SHP77 (cell line): ENCODE measurements around the gene CERS6.

Experiments
- DNase-seq, 2 experiments: peaks; one replicate each; lab custom pipeline; 2025; lab: John Stamatoyannopoulos, UW

The CERS6 gene

DNA sequence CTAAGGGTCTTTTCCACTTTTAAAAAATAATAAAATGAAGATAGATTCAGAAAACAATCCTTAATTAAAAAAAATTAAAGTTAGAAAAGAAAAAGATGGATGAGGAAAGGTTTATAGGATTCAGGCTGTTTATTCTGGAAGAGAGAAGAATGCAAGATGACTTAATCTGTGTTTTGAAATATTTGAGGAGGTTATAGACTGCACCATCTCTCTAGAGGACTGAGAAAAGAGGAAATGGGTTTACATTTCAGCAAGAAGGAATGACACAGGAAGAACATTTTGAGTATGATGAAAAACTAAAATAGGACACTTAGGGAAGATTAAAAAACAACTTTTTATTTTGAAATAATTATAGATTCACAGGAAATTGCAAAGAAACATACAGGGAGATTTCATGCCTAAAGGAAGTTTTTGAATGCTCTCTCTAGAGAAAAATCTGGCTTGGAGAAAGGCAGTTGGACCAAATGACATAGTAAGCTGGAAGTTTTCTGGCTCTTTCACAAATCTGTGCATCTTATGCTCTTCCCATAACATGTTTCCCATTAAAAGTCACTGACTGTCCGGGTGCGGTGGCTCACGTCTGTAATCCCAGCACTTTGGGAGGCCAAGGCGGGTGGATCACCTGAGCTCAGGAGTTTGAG lies 75.0 kb downstream of the CERS6 start:
- DNase-seq, result no peak

DNA sequence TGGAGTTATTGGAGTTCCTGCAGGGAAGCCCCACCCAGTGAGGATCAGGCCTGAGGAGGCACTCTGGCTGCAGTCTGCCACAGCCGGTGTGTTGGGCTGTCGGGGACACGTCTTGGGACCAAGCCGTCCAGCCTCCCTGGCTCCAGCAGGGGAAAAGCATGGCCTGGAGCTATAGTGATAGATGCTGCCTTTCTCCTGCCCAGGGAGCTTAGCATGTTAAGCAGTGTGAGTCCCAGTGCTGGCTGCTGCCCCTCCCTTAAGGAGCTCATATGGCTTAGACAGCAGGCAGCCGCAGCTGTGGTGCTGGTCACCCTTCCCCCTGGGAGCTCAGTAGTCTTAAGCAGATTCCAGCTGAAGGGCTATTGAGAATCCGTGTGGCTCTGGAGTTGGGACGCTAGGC lies 78.9 kb downstream of the CERS6 start:
- DNase-seq, result no peak

DNA sequence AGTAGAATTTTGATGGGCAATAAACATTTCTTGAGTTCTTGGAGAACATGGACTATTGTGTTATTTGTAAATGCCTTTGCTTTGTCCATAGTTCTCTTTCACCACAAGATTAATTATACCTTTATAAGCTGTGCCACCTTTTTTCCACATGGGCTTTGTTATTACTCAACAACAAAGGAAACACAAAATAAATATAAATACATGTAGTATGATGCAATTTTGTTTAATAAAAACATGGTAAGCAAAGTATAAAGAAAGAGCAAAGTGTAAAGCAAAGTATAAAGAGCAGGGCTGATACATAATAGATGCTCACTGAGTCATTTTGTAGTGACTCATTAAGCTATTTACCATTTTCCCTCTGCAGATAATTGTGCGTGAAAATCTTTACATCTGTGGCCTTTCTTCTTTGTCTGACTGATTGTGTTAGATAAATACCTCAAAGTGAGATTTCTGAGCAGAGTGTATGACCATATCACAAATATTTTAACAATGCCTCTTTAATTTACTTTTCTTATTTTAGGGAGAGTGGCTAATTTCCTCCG lies 80.9 kb downstream of the CERS6 start:
- DNase-seq, result no peak

DNA sequence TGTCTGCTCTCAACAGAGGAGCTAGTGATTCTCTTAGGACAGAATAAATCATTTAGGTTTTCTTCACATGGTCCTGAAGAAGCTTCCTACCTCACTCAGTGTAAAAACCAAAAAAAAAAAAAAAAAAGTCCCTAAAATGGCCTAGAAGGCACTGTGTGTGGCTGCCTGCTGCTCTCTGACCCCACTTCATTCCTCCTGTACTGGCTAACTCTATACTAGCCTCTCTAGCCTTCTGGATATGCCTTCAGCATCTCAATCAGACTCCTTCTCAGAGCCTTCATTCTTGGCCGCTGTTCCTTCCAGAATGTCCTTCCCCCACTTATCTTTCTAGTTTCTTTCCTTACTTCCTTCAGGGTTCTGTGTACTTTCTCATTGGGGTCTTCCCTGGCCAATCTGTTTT lies 82.1 kb downstream of the CERS6 start:
- DNase-seq, result no peak

DNA sequence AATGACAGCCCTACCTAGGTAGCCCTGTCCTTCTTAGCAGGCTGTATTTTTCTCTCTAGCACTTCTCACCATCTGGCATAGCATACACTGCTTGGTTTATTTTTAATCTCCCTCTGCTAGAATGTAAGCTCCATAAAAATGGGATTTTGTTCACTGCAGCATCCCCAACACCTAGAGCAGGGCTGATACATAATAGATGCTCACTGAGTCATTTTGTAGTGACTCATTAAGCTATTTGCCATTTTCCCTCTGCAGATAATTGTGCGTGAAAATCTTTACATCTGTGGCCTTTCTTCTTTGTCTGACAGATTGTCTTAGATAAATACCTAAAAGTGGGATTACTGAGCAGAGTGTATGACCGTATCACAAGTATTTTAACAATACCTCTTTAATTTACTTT lies 82.5 kb downstream of the CERS6 start:
- DNase-seq, result no peak

DNA sequence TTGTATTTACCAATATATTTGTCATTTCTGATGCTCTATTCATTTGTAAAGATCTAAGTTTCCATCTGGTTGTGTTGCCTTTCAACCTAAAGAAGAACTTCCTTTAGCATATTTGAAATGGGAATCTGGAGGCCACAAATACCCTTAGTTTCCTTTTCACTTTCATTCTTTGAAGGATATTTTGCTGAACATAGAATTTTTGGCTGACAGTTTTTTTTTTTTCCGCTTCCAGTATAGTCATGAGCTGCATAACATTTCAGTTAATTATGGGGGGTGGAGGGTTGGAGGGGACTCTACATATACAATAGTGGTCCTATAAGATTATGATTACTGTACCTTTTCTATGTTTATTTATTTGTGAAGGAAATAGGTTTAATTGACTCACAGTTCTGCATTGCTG lies 83.9 kb downstream of the CERS6 start:
- no peak for DNase-seq

DNA sequence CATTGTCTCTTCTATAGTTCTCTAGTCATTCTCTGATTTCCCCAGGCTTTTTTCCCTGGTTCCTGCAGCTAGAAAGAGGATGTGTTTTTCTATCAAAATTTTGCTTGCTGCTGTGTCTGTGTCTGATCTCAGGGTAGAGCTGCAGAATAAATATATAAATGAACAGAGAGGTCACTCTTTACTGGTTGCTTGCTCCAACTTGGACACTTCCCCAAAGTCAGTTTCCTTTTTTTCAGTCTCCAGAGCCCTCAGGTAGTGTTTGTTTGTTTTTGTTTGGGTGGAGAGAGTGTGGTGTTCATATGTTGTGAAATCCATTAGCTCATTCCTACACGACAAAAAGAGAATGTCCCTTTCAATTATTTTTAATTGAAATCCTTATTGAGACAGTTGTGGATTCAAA lies 85.8 kb downstream of the CERS6 start:
- DNase-seq, result no peak

DNA sequence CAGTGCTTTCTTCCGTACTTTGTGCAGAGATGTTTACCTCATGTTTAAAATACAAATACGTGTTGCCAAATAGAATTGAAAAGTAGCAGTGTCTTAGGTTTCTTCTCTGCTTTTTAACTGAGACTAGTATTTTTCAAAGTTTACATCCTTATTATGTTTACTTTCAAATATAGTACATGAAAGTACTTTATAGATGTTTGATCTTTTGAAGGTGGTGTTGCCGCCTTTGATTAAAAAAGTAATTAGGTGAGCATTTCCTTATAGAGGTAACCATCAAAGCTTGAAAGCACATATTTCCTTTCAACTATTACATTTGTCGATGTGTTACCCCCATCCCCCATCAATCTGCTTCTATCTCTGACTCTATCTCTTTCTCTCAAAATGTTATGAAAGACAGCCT lies 87.0 kb downstream of the CERS6 start:
- DNase-seq, result no peak

DNA sequence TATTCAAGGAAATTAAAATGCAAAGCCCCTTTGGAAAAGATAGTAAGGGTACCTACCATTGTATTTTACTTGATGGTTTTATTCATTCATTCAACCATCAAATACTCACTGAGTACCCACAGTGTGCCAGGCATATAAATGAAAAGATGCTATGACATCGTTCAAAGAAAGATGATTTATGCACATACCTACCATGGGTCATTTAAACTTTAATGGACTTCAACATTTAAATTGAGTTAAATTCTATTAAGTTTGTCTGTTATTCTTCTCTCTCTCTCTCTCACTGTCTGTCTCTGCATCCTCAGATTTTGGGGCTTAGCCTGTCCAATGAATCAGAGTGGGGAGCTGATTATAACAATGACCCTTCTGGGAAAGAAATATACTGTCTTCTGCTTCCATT lies 87.9 kb downstream of the CERS6 start:
- no peak for DNase-seq

DNA sequence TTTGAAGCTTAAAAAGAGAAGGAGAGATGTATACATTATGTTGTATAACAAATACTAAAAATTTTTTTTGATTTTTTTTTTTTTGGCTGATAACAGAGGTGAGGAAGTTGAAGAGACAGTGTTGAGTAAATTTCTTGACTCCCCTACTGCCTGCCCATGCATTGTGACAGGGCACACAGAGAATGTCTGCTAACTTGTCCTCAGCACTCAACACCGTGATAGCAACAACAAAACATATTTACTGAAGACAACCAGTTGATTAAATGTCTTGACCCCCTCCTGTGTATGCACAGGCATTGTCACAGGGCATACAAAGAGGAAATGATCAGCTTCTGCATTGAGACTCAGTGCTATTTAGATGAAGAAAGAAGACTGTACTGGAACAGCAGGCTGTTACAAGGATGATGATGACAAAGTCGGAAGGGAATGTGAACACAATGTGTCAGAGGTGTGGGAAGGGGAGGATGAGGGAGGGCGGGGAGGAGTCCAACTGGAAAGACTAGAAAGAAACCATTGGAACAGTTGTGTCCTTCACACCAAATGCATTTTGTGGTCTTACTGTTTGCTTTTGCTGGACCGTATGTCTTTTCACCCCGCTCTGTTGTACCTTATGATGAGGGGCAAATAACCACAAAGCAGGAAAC lies 89.5 kb downstream of the CERS6 start:
- DNase-seq, result no peak

DNA sequence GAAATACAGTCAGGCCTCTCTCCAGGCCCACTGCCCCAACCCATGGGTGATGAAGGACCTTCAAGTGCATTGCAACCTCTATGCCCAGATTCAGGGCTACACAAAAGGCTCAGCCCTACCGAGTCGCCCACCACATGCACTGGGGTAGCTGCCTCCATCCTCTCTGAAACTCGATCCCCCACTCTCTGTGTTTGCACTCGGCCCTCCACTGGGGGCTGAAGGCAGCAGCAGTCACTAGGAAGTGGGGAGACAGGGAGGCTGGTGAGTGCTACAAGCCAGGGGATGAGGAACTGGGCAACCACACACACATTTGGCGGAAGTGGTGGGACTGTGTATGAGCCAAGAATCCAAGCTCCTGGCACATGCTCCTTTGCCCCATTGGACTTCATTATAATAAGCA lies 94.6 kb downstream of the CERS6 start:
- DNase-seq, result no peak

DNA sequence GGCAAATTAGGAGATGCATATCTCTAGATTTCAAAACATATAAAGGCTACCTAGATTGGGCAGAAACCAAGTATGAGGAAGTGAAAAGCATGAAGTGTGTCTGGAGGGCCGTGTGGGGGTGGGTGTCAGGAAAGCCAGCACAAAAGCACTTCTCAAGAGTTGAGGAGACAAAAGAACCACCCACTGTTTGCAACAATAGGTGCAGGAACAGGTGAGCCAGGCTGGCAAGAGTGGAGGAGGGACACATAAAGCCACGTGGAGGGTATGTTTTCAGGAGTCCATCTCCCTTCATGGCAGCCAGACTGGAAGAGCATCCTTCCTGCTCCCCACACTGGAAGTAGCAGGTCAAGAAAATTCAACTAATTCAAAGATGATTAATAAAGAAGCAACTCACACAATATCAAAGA lies 96.4 kb downstream of the CERS6 start:
- DNase-seq, result no peak

DNA sequence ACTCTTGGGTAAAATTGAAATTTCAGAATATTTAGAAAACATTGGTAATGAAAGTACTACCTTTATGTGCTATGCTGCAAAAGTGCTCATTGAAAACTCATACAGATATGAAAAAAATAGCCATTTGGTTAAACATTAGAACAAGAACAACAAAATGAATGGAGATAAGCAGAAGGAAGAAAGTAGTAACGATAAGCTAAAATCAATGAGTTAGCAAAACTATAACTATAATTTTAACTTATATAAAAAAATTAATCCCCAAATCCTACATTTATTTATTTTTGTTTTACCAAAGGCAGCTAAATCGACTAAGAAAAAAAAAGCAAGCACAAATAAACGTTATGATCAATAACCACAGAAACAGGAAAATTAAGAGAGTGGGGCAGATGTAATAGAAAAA lies 99.2 kb downstream of the CERS6 start:
- DNase-seq, result no peak

DNA sequence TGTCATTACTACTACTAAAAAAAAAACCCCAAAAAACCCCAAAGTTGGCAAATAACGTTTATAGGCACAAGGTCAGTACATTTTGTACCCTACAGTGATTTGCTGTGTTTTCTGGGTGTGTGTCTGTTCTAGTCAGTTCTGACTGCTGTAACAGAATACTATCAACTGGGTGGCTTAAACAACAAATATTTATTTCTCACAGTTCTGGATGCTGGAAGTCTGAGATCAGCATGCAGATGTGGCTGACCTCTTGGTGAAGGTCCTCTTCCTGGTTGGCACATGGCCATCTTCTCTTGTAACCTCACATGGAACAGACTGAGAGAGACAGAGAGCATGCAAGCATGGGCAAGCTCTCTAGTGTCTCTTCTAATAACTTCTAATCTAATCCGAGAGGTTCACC lies 103.1 kb downstream of the CERS6 start:
- no peak for DNase-seq

DNA sequence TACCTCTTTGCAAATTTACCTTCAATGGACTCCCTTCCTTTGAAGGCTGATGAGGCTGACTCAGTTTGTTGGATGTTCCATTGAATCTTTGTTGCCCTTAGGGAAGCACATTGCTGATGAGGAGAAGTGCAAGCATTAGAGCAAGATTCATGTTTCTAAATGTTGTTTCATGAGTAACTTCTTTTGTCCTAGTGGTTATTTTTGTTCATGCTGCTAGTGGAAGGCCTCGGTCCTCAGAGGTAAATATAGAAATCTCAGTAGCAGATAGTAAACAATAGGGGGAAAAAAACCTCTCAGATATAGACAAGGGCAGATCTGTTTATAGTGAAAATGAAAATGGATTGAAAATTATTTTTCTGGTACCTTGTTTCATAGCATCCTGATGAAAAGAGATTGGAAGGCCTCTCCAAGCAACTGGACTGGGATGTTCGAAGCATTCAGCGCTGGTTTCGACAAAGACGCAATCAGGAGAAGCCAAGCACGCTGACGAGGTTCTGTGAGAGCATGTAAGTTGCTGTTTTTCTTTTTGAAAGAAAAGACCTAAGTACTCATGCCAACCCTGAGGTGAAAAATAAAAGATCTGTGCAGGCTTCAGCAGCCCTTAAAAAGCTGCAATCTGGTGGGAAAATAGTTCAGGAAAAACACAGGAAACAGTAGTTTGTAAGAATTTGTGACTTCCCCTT lies 104.9 kb downstream of the CERS6 start:
- no peak for DNase-seq

DNA sequence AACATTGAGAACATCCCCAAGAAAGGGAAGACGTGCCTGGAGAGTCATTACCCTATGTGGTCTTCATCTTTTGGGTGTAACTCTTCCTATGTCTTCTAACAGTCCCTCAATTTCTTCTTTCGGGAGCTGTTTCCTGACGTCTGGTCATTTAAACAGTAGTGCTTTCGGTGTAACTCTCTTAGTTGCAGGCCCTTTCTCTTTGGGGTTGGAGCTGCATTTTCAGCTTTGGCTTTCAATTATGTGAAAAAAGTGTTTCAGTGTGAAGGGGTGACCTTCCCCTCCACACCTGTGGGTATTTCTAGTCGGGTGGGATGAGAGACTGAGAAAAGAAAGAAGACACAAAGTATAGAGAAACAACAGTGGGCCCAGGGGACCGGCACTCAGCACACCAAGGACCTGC lies 105.9 kb downstream of the CERS6 start:
- no peak for DNase-seq

DNA sequence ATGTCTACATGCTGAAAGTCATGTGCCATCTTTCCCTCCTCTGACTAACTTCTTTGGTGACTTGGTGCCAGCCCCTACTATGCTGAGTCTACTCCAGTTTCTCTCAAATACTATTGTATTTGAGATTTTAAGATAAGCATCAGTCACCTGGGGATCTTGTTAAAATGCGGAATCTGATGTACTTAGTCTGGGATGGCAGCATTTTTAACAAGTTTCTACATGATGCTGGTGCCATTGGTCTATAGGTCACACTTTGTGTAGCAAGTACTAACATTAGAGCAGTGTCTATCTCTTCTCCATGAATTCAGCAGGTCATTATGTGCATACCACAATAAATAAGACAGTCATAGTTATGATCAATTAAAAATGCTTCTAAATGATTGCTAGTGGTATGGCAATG lies 106.9 kb downstream of the CERS6 start:
- DNase-seq, result no peak

DNA sequence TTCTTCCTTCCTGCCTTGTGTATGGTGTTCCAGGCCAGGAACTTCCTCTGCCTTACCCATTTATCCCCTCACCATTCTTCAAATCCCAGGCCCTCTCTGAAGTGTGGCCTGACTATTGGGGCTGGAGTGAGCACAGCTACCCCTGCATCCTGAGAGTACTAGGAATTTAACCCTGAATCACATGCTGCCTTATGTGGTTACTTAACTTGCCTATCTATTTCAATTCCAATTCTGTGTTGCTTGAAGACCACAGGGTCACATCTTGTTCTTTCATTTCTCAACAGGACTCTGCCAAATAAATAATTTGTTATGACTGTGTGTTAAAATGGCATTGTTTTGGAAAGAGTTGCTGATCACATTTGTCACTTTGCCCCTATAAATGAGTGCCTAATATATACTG lies 108.6 kb downstream of the CERS6 start:
- no peak for DNase-seq

DNA sequence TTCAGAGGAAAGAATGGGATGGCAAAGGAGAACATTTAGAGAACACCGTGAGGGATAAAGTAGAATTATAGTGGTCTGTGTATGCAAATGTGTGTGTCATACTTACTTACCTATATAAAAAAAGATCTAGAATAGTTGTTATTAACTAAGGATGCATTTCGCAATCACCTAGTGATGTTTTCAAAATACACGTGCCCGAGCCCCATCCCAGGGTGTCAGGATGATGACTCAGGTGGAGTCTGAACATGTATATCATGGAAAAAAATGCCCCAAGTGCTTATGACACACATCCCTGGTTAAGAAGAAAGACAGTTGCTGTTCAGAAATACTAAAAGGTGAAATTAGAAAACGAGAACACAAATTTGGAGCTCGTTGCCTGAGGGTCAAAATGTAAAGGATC lies 109.0 kb downstream of the CERS6 start:
- no peak for DNase-seq

DNA sequence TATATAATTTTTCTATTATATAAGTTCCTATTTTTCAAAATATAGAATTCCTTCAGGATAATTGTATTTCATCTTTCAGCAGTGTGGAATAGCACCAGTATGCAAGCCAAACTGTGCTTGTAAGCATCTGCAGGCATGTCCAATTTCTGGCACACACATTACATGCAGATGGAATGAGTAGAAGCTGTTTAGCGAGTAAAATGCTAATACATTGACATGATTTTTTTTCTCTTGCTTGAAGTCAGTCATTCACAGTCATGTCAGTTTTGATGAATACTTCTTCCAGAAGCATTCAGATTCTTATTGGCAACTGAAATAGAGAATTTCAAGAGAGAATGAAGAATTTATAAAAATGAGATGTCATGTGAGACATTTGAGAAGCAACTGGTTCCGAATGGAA lies 109.4 kb downstream of the CERS6 start:
- no peak for DNase-seq

DNA sequence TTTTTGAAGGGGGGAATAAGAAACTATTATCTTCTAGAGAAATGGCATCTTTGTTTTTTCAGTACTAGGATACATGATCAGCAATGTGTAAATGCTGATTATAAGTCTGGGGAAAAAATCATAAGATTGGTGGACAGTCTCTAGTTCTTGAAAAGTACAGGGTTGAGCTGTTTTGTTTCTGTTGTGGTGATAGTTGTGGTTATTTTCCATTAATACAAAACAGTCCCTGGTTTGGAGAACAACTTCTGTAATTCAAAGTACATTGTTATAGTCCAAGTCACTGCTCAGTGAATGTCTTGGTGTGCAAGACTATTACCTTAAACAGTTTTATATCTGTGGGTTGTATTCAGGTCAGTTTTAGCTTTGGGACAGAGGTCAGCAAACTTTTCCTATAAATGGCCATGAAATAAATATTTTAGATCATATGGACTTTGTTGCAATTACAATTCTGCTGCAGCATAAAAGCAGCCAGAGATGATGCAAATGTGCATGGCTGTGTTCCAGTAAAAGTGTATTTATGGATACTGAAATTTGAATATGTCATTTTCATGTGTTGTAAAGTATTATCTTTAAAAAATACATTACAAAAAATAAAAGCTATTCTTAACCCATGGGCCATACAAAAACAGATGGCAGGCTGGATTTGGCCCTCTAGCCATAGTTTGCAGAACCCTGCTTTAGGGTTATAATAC lies 111.0 kb downstream of the CERS6 start:
- no peak for DNase-seq

DNA sequence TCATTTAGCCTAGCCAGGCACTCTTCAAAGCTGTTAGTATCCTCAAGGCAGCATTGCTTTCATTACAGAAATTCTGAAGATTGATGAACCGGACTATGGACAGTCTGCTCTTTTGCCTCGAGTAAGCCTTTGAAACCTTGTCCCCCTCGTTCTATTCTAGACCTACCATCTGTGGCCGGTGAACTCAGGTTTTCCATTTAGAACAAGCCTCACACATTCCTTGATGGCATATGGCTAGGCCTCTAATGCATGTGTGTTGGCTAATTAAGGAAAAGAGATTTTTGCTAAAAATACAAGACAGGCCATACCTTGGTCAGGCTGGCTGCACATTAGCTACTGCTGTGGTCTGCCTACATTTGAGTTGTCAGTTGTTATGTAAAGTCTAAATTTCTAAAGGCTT lies 111.8 kb downstream of the CERS6 start:
- no peak for DNase-seq
